K562 (cell line): ENCODE data around the gene BBC3. TPM values are rescaled to one million over a fixed set of nuclear protein-coding genes. Genes with fewer than 3 reads are reported as not detected.

Experiments
- ARHGAP35 ChIP-seq: fragments of 450-650 bp; IDR thresholded peaks from 2 replicates; pipeline ENCODE4 v1.6.1; 2018; ENCODE audit not compliant: partially characterized antibody
- CEBPZ ChIP-seq: fragments of 150-350 bp; IDR thresholded peaks from 2 replicates; pipeline ENCODE4 v1.6.1; 2014; ENCODE audit warnings: low read depth, mild to moderate bottlenecking, low read length, borderline replicate concordance
- GATAD2A ChIP-seq: fragments of 450-650 bp; IDR thresholded peaks from 2 replicates; pipeline ENCODE4 v1.6.1; 2017
- NEUROD1 ChIP-seq: fragments of 150-350 bp; IDR thresholded peaks from 2 replicates; pipeline ENCODE4 v1.6.1; 2014; ENCODE audit warnings: borderline replicate concordance, low read length, low read depth; ENCODE audit not compliant: partially characterized antibody
- NFXL1 ChIP-seq: fragments of 450-650 bp; formaldehyde crosslinking; IDR thresholded peaks from 2 replicates; pipeline ENCODE4 v1.4.0; 2021; ENCODE audit warnings: mild to moderate bottlenecking
- NR2F6 ChIP-seq: fragments of 450-650 bp; formaldehyde crosslinking; IDR thresholded peaks from 2 replicates; pipeline ENCODE4 v1.4.0; 2020; ENCODE audit warnings: mild to moderate bottlenecking
- PHF21A ChIP-seq: fragments of 450-650 bp; IDR thresholded peaks from 2 replicates; pipeline ENCODE4 v1.6.1; 2017; ENCODE audit warnings: low read depth, borderline replicate concordance
- PURB ChIP-seq: sonication (generic); formaldehyde crosslinking; IDR thresholded peaks from 2 replicates; pipeline ENCODE4 v1.9.0; 2021; ENCODE audit warnings: low read depth, mild to moderate bottlenecking, missing genetic modification reagents
- RB1 ChIP-seq: fragments of 450-650 bp; IDR thresholded peaks from 2 replicates; pipeline ENCODE4 v1.6.1; 2017; ENCODE audit warnings: low read depth, mild to moderate bottlenecking
- RNF219 ChIP-seq: fragments of 250-450 bp; sonication (Bioruptor Pico); IDR thresholded peaks from 2 replicates; pipeline ENCODE4 v1.5.0; 2022; ENCODE audit warnings: mild to moderate bottlenecking
- SMARCC2 ChIP-seq: fragments of 450-650 bp; IDR thresholded peaks from 2 replicates; pipeline ENCODE4 v1.6.1; 2017; ENCODE audit warnings: antibody characterized with exemption, moderate library complexity, mild to moderate bottlenecking, low read depth
- TCF7 ChIP-seq: sonication (generic); IDR thresholded peaks from 2 replicates; pipeline ENCODE4 v1.6.1; 2016; ENCODE audit warnings: antibody characterized with exemption, borderline replicate concordance
- U2AF2 ChIP-seq: fragments of 200-400 bp; formaldehyde crosslinking; optimal IDR thresholded peaks from 2 replicates; pipeline ENCODE3; 2017; ENCODE audit warnings: low read depth, mild to moderate bottlenecking, low read length
- ZNF134 ChIP-seq: fragments of 250-450 bp; sonication (Bioruptor Pico); conservative IDR thresholded peaks from 2 replicates; pipeline ENCODE4 v1.4.0; 2020
- ZNF184 ChIP-seq: sonication (generic); formaldehyde crosslinking; IDR thresholded peaks from 2 replicates; pipeline ENCODE4 v1.5.0; 2020; ENCODE audit warnings: missing genetic modification reagents
- ZNF449 ChIP-seq: fragments of 250-450 bp; sonication (Bioruptor Pico); IDR thresholded peaks from 2 replicates; pipeline ENCODE4 v1.8.0; 2022; ENCODE audit warnings: moderate library complexity, mild to moderate bottlenecking, inconsistent platforms
- polyA plus RNA-seq, 8 experiments: library from polyadenylated mRNA; depleted of rRNA in 4 of 8; stranded (reverse) in 5 of 8; unstranded in 3 of 8; fragments of >200 nt; fragmentation: Nextera tagmentation in 2 of 8; fragmentation: Illumina TruSeq in 1 of 8; extraction: Ambion mirVana in 2 of 8; extraction: Trizol in 1 of 8; gene quantifications; 2 replicates each; pipeline versions ENCODE4 v1.2.1 to v1.2.3, GENCODE V29; 2011 to 2014; ENCODE audit warnings: inconsistent platforms in 1 of 8, missing spikeins in 1 of 8
- total RNA-seq, 7 experiments: library from RNA; depleted of rRNA in 6 of 7; stranded (reverse); fragments of >200 nt in 6 of 7; fragmentation: Illumina TruSeq in 2 of 7; extraction: Trizol in 2 of 7; gene quantifications; 2 replicates each; pipeline versions ENCODE4 v1.2.1 to v1.2.3, GENCODE V29; 2011 to 2021; ENCODE audit warnings: low replicate concordance in 1 of 7
- TF ChIP-seq, protein P1 (sequence below), 2 experiments: fragments of 200-800 bp in 1 of 2; sonication (Bioruptor generic) in 1 of 2; sonication (generic) in 1 of 2; formaldehyde crosslinking in 1 of 2; IDR thresholded peaks in 1 of 2; conservative IDR thresholded peaks in 1 of 2; 2 replicates each; pipeline versions ENCODE4 v1.5.0 to v1.6.1; 2016 to 2020; ENCODE audit warnings: missing compliant biosample characterization in 1 of 2, missing genetic modification characterization in 1 of 2, missing genetic modification reagents in 1 of 2

The BBC3 gene
- total and polyA plus RNA-seq, 9 of the 15 experiments (the other 6 are each of a cell fraction or from before 2014, with no cell fraction given), result 0.15 to 30.7 (median 4.8) TPM

GRCh38 chr19:47226426-47227351 lies 4.3 kb downstream of the BBC3 start (continued):
- TF ChIP-seq NEUROD1 (no peak), CEBPZ (no peak), ZNF449 (CRISPR knock-in tag) (0 out of 2 replicates have a peak, but pooled peaks have one; percentile 43), NFXL1 (CRISPR knock-in tag) (no peak), RNF219 (CRISPR knock-in tag) (0 out of 2 replicates have a peak, but pooled peaks have one; percentile 58), SMARCC2 (no peak), NR2F6 (no peak), GATAD2A (peak; percentile 79; the same call in 1 of the 2 replicates), U2AF2 (no peak), ZNF184 (CRISPR knock-in tag) (no peak), PURB (CRISPR knock-in tag) (no peak), ARHGAP35 (no peak), ZNF134 (CRISPR knock-in tag) (peak; percentile 10; the same call in 1 of the 2 replicates), PHF21A (no peak), TCF7 (no peak), RB1 (peak; percentile 39; the same call in 1 of the 2 replicates)
- TF ChIP-seq, protein P1, sequence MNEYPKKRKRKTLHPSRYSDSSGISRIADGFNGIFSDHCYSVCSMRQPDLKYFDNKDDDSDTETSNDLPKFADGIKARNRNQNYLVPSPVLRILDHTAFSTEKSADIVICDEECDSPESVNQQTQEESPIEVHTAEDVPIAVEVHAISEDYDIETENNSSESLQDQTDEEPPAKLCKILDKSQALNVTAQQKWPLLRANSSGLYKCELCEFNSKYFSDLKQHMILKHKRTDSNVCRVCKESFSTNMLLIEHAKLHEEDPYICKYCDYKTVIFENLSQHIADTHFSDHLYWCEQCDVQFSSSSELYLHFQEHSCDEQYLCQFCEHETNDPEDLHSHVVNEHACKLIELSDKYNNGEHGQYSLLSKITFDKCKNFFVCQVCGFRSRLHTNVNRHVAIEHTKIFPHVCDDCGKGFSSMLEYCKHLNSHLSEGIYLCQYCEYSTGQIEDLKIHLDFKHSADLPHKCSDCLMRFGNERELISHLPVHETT (CRISPR knock-in tag; conservative IDR thresholded peaks at IDR 0.05 in 1 of 2, IDR thresholded peaks at IDR 0.05 in 1 of 2), result no peak; a peak in 1 of 4 replicates
